ENCODE results near the gene SYTL2. TPM values are rescaled to one million over a fixed set of nuclear protein-coding genes. Genes with fewer than 3 reads are reported as not detected.

The SYTL2 gene
- total and polyA plus RNA-seq, 2 experiments from 2014 or later = 3.4 to 7.2 TPM

- no peaks in the 10 kb centered on the region for H3F3A ChIP-seq (replicated peaks; ENCODE audit: low read depth)
- H3K36me3 ChIP-seq (ENCODE audit: insufficient read depth) = no peaks in the 10 kb centered on the region
- H3K9me2 ChIP-seq (ENCODE audit: insufficient read depth) = peaks cover 26% of the 10 kb centered on the region
- Mint-ChIP-seq H3K9me3 (no peaks in the 10 kb centered on the region; the same call in 2 of the 3 replicates), H3K36me3 (ENCODE audit: low read depth) (no peaks in the 10 kb centered on the region), H3K4me1 (peaks cover 12% of the 10 kb centered on the region; the same call in 2 of the 3 replicates), H3K27ac (no peak overlapping the region), H3K4me3 (no peak overlapping the region), H3K27me3 (ENCODE audit: insufficient read depth, low read depth, poor library complexity) (peaks cover 2% of the 10 kb centered on the region)
- no peak overlapping the region for H3K27ac ChIP-seq (ENCODE audit: low read depth)
- H3K27me3 ChIP-seq (ENCODE audit: insufficient read depth) = no peaks in the 10 kb centered on the region
- H4K20me1 ChIP-seq (replicated peaks; ENCODE audit: insufficient read depth) = no peaks in the 10 kb centered on the region
- H2AFZ ChIP-seq = no peak overlapping the region
- no peak for TF ChIP-seq REST (IDR thresholded peaks at IDR 0.05; ENCODE audit: unreplicated experiment)
- no peak for TF ChIP-seq ZNF114 (CRISPR knock-in tag; IDR thresholded peaks at IDR 0.05)
- no peak for TF ChIP-seq CTCF (conservative IDR thresholded peaks at IDR 0.05; ENCODE audit: low read depth in 2 of 2)
- no peak for TF ChIP-seq STAT1 (IDR thresholded peaks at IDR 0.05; ENCODE audit: unreplicated experiment)
- no peak for TF ChIP-seq CREB1 (CRISPR knock-in tag; IDR thresholded peaks at IDR 0.05; ENCODE audit: low read depth)
- TF ChIP-seq POLR2AphosphoS5 (IDR thresholded peaks at IDR 0.05; ENCODE audit: low read depth) = no peak
- no peak for TF ChIP-seq EZH2 (IDR thresholded peaks at IDR 0.05; ENCODE audit: low read depth, unreplicated experiment)
- no peak for TF ChIP-seq EZH2phosphoT487 (IDR thresholded peaks at IDR 0.05; ENCODE audit: unreplicated experiment)
- no peak for TF ChIP-seq ZNF462 (CRISPR knock-in tag; IDR thresholded peaks at IDR 0.05)
- no peak for TF ChIP-seq NANOG (IDR thresholded peaks at IDR 0.05; ENCODE audit: borderline replicate concordance)
- no peak for TF ChIP-seq ZNF331 (CRISPR knock-in tag; IDR thresholded peaks at IDR 0.05; ENCODE audit: low read depth)
- no peak for TF ChIP-seq JUNB (IDR thresholded peaks at IDR 0.05; ENCODE audit: unreplicated experiment)
- TF ChIP-seq ETS1 (IDR thresholded peaks at IDR 0.05) = no peak
- no peaks in the 10 kb centered on the region for H3K79me2 ChIP-seq (replicated peaks; ENCODE audit: insufficient read depth)
- no peak overlapping the region for H3K4me3 ChIP-seq
- no peak overlapping the region for H3K4me2 ChIP-seq
- peaks cover 2% of the 10 kb centered on the region; the same call in 1 of the 2 replicates for H3K4me1 ChIP-seq (ENCODE audit: insufficient read depth)
- ATAC-seq = no peak
- no peak for DNase-seq (ENCODE audit: low spot score)
Measured at GRCh38 chr11:85725510-85726258, 85.3 kb downstream of the SYTL2 start.

All from GM23338 (cell line).